ENCODE results near the gene KCNQ1. TPM values are rescaled to one million over a fixed set of nuclear protein-coding genes. Genes with fewer than 3 reads are reported as not detected.
A peak's percentile ranks its signal among the peaks of the same experiment; 100 is the strongest.

The KCNQ1 gene
- total and polyA plus RNA-seq, 2 of the 13 experiments (the other 11 are each of a cell fraction or from before 2014, with no cell fraction given) = 0.02 to 0.08 TPM

GRCh38 chr11:2698386-2699184 is 253.8 kb downstream of the KCNQ1 start:
- Histone ChIP-seq H2AFZ (ENCODE audit: low read length) (no peak overlapping the region), H3K4me3 (replicated peaks in 1 of 3; ENCODE audit: insufficient read depth in 1 of 3, low read depth in 2 of 3, low read length in 3 of 3) (peak overlapping the region; percentile 95), H3K27me3 (ENCODE audit: control insufficient read depth in 1 of 2, insufficient read depth in 2 of 2, low read length in 2 of 2) (peaks cover 0 to 3% of the 10 kb centered on the region in 2 experiments; a peak in 1 of 5 replicates), H3K9me3 (ENCODE audit: low read length) (no peaks in the 10 kb centered on the region), H3K9ac (ENCODE audit: insufficient read depth, low read depth, low read length) (peak overlapping the region; percentile 99), H3K4me1 (ENCODE audit: insufficient read depth, low read length) (peaks cover 63% of the 10 kb centered on the region), H3K27ac (ENCODE audit: extremely low read length, insufficient read depth, low read length) (peak overlapping the region; percentile 78), H3K4me2 (ENCODE audit: low read depth, low read length) (peak overlapping the region; percentile 78), H3K79me2 (ENCODE audit: insufficient read depth, low read length) (peaks cover 68% of the 10 kb centered on the region), H3K36me3 (replicated peaks in 1 of 2; ENCODE audit: control insufficient read depth in 1 of 2, insufficient read depth in 2 of 2, low read length in 2 of 2) (peaks cover 2 to 29% of the 10 kb centered on the region in 2 experiments; a peak in 4 of 5 replicates), H4K20me1 (ENCODE audit: insufficient read depth, low read length) (peaks cover 57% of the 10 kb centered on the region)
- DNase-seq (ENCODE audit: low spot score) (no peak), ATAC-seq (no peak), FAIRE-seq (no peak)
- ChIA-PET POLR2A (interaction anchor here (1.2 to 10.8 kb wide), 8 partner anchors 8 to 135 kb away, joined by 3 to 201 read pairs (median 14); no protein-coding TSS in a partner anchor), CTCF (ENCODE audit: low intra/inter-chr PET ratio, low total read pairs) (interaction anchor here (0.9 kb wide), 1 partner anchor 166 kb away, joined by 3 read pairs; no protein-coding TSS in a partner anchor)
- intact Hi-C loops (cut with micrococcal nuclease; ENCODE audit: unreplicated experiment) (no loop called here), in situ Hi-C loops (cut with HindIII; ENCODE audit: extremely low pct_ligation_motif_present, low pct_unique_long_range_greater_than_20kb) (loop anchor here (5.0 to 10.0 kb wide), 2 partner anchors 34 to 274 kb away; no protein-coding TSS in a partner anchor)
- no TSS peak for BruUV-seq (replicated peaks)
- WGBS (ENCODE audit: low lambda C conversion rate) = under 1% methylated on average over 20 of the region's 20 CpGs
- TF ChIP-seq, protein P1, sequence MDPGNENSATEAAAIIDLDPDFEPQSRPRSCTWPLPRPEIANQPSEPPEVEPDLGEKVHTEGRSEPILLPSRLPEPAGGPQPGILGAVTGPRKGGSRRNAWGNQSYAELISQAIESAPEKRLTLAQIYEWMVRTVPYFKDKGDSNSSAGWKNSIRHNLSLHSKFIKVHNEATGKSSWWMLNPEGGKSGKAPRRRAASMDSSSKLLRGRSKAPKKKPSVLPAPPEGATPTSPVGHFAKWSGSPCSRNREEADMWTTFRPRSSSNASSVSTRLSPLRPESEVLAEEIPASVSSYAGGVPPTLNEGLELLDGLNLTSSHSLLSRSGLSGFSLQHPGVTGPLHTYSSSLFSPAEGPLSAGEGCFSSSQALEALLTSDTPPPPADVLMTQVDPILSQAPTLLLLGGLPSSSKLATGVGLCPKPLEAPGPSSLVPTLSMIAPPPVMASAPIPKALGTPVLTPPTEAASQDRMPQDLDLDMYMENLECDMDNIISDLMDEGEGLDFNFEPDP (CRISPR knock-in tag; conservative IDR thresholded peaks at IDR 0.05) = 0 out of 2 replicates have a peak, but pooled peaks have one; percentile 55
- TF ChIP-seq RFX1 (IDR thresholded peaks at IDR 0.05) (no peak), ZNF230 (CRISPR knock-in tag; IDR thresholded peaks at IDR 0.05) (0 out of 2 replicates have a peak, but pooled peaks have one; percentile 19), POLR2AphosphoS5 (IDR thresholded peaks at IDR 0.05; ENCODE audit: low read depth, low read length) (peak; percentile 19; the same call in 1 of the 2 replicates), SSRP1 (CRISPR knock-in tag; IDR thresholded peaks at IDR 0.05) (0 out of 2 replicates have a peak, but pooled peaks have one; percentile 8), ZNF414 (CRISPR knock-in tag; IDR thresholded peaks at IDR 0.05) (0 out of 2 replicates have a peak, but pooled peaks have one; percentile 51), BRF2 (CRISPR knock-in tag; IDR thresholded peaks at IDR 0.05) (no peak), ZEB1 (IDR thresholded peaks at IDR 0.05; ENCODE audit: insufficient replicate concordance, low read depth) (peak; percentile 40), THAP7 (CRISPR knock-in tag; IDR thresholded peaks at IDR 0.05) (no peak), ZNF34 (CRISPR knock-in tag; IDR thresholded peaks at IDR 0.05; ENCODE audit: borderline replicate concordance) (0 out of 2 replicates have a peak, but pooled peaks have one; percentile 8), TCF12 (IDR thresholded peaks at IDR 0.05) (no peak), TCF12 (CRISPR knock-in tag; IDR thresholded peaks at IDR 0.05) (no peak)
- TF ChIP-seq, protein P2, sequence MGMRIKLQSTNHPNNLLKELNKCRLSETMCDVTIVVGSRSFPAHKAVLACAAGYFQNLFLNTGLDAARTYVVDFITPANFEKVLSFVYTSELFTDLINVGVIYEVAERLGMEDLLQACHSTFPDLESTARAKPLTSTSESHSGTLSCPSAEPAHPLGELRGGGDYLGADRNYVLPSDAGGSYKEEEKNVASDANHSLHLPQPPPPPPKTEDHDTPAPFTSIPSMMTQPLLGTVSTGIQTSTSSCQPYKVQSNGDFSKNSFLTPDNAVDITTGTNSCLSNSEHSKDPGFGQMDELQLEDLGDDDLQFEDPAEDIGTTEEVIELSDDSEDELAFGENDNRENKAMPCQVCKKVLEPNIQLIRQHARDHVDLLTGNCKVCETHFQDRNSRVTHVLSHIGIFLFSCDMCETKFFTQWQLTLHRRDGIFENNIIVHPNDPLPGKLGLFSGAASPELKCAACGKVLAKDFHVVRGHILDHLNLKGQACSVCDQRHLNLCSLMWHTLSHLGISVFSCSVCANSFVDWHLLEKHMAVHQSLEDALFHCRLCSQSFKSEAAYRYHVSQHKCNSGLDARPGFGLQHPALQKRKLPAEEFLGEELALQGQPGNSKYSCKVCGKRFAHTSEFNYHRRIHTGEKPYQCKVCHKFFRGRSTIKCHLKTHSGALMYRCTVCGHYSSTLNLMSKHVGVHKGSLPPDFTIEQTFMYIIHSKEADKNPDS (CRISPR knock-in tag; IDR thresholded peaks at IDR 0.05) = no peak
- TF ChIP-seq, protein P3, sequence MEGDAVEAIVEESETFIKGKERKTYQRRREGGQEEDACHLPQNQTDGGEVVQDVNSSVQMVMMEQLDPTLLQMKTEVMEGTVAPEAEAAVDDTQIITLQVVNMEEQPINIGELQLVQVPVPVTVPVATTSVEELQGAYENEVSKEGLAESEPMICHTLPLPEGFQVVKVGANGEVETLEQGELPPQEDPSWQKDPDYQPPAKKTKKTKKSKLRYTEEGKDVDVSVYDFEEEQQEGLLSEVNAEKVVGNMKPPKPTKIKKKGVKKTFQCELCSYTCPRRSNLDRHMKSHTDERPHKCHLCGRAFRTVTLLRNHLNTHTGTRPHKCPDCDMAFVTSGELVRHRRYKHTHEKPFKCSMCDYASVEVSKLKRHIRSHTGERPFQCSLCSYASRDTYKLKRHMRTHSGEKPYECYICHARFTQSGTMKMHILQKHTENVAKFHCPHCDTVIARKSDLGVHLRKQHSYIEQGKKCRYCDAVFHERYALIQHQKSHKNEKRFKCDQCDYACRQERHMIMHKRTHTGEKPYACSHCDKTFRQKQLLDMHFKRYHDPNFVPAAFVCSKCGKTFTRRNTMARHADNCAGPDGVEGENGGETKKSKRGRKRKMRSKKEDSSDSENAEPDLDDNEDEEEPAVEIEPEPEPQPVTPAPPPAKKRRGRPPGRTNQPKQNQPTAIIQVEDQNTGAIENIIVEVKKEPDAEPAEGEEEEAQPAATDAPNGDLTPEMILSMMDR (CRISPR knock-in tag; IDR thresholded peaks at IDR 0.05) = peak; percentile 27

Measured in HepG2 (cell line).